Effector memory CD4-positive, alpha-beta T cell (primary cell): ENCODE data around the gene C1orf35.

Experiments
- DNase-seq, 3 donors: peaks; one replicate each; pipeline ENCODE4 v3.0.0-alpha.2; 2020
- H3K27ac ChIP-seq: 2 replicates; pipeline ENCODE4 v1.7.0; 2013; ENCODE audit warnings: mild to moderate bottlenecking, low read length, moderate library complexity; ENCODE audit not compliant: insufficient read depth, poor library complexity, severe bottlenecking
- H3K27me3 ChIP-seq: replicated peaks from 2 replicates; pipeline ENCODE4 v1.7.0; 2013; ENCODE audit warnings: mild to moderate bottlenecking, low read length; ENCODE audit not compliant: insufficient read depth, control insufficient read depth, poor library complexity, severe bottlenecking
- H3K36me3 ChIP-seq: 2 replicates; pipeline ENCODE4 v1.7.0; 2013; ENCODE audit warnings: mild to moderate bottlenecking, low read length, moderate library complexity; ENCODE audit not compliant: control insufficient read depth, insufficient read depth
- H3K4me1 ChIP-seq: 2 replicates; pipeline ENCODE4 v1.7.0; 2013; ENCODE audit warnings: low read length, mild to moderate bottlenecking; ENCODE audit not compliant: control insufficient read depth, insufficient read depth, poor library complexity, severe bottlenecking
- H3K4me3 ChIP-seq: 2 replicates; pipeline ENCODE4 v1.7.0; 2013; ENCODE audit warnings: low read length, low read depth, mild to moderate bottlenecking; ENCODE audit not compliant: insufficient read depth, poor library complexity, severe bottlenecking
- H3K9me3 ChIP-seq: 2 replicates; pipeline ENCODE4 v1.7.0; 2013; ENCODE audit warnings: mild to moderate bottlenecking, low read length, moderate library complexity; ENCODE audit not compliant: control insufficient read depth

C1orf35 gene

GRCh38 chr1:228148196-228148861 is 45.2 kb upstream of the C1orf35 start:
- Histone ChIP-seq H3K4me3 (no peak overlapping the region), H3K27me3 (no peaks in the 10 kb centered on the region), H3K4me1 (peaks cover 4% of the 10 kb centered on the region), H3K27ac (no peak overlapping the region), H3K9me3 (no peaks in the 10 kb centered on the region), H3K36me3 (peaks cover 45% of the 10 kb centered on the region)
- DNase-seq: no peak

GRCh38 chr1:228147768-228148167 is 44.6 kb upstream of the C1orf35 start:
- Histone ChIP-seq H3K9me3 (no peaks in the 10 kb centered on the region), H3K4me1 (peaks cover 9% of the 10 kb centered on the region), H3K27ac (no peak overlapping the region), H3K4me3 (no peak overlapping the region), H3K27me3 (no peaks in the 10 kb centered on the region), H3K36me3 (peaks cover 45% of the 10 kb centered on the region)
- no peak for DNase-seq

- H3K36me3 ChIP-seq: peaks cover 45% of the 10 kb centered on the region
- no peak for DNase-seq
- no peak overlapping the region for H3K4me3 ChIP-seq
- H3K27me3 ChIP-seq: no peaks in the 10 kb centered on the region
- H3K9me3 ChIP-seq: no peaks in the 10 kb centered on the region
- peaks cover 15% of the 10 kb centered on the region for H3K4me1 ChIP-seq
- no peak overlapping the region for H3K27ac ChIP-seq
Measured at GRCh38 chr1:228147151-228147693, 44.1 kb upstream of the C1orf35 start.

- Histone ChIP-seq H3K36me3 (peaks cover 45% of the 10 kb centered on the region), H3K27me3 (no peaks in the 10 kb centered on the region), H3K4me3 (no peak overlapping the region), H3K9me3 (no peaks in the 10 kb centered on the region), H3K4me1 (peaks cover 21% of the 10 kb centered on the region), H3K27ac (no peak overlapping the region)
- no peak for DNase-seq
Measured at GRCh38 chr1:228146417-228147150, 43.5 kb upstream of the C1orf35 start.

- DNase-seq: no peak
- Histone ChIP-seq H3K27ac (no peak overlapping the region), H3K4me1 (peaks cover 30% of the 10 kb centered on the region), H3K27me3 (no peaks in the 10 kb centered on the region), H3K36me3 (peaks cover 45% of the 10 kb centered on the region), H3K9me3 (no peaks in the 10 kb centered on the region), H3K4me3 (no peak overlapping the region)
Measured at GRCh38 chr1:228145463-228146416, 42.6 kb upstream of the C1orf35 start.

GRCh38 chr1:228144993-228145343 is 41.8 kb upstream of the C1orf35 start:
- Histone ChIP-seq H3K36me3 (peaks cover 45% of the 10 kb centered on the region), H3K4me3 (no peak overlapping the region), H3K27me3 (no peaks in the 10 kb centered on the region), H3K27ac (no peak overlapping the region), H3K9me3 (no peaks in the 10 kb centered on the region), H3K4me1 (peaks cover 30% of the 10 kb centered on the region)
- DNase-seq: no peak

GRCh38 chr1:228144193-228144992 is 41.3 kb upstream of the C1orf35 start:
- Histone ChIP-seq H3K4me3 (no peak overlapping the region), H3K27ac (no peak overlapping the region), H3K9me3 (no peaks in the 10 kb centered on the region), H3K4me1 (peaks cover 30% of the 10 kb centered on the region), H3K27me3 (no peaks in the 10 kb centered on the region), H3K36me3 (peaks cover 39% of the 10 kb centered on the region)
- no peak for DNase-seq

GRCh38 chr1:228143480-228144192 is 40.5 kb upstream of the C1orf35 start:
- no peak for DNase-seq
- no peaks in the 10 kb centered on the region for H3K27me3 ChIP-seq
- peaks cover 32% of the 10 kb centered on the region for H3K36me3 ChIP-seq
- H3K4me3 ChIP-seq: no peak overlapping the region
- H3K4me1 ChIP-seq: peaks cover 30% of the 10 kb centered on the region
- no peaks in the 10 kb centered on the region for H3K9me3 ChIP-seq
- H3K27ac ChIP-seq: no peak overlapping the region

GRCh38 chr1:228142701-228143136 is 39.6 kb upstream of the C1orf35 start:
- H3K27me3 ChIP-seq: no peaks in the 10 kb centered on the region
- H3K36me3 ChIP-seq: peaks cover 23% of the 10 kb centered on the region
- H3K4me1 ChIP-seq: peaks cover 30% of the 10 kb centered on the region
- no peak overlapping the region for H3K27ac ChIP-seq
- DNase-seq: no peak
- H3K9me3 ChIP-seq: no peaks in the 10 kb centered on the region
- no peak overlapping the region for H3K4me3 ChIP-seq
